22Rv1 (cell line): Measurements from ENCODE around the gene CD86.

Source experiments
- H3K27ac ChIP-seq: fragments of 450-650 bp; 2 replicates; pipeline ENCODE4 v1.5.1; 2017
- ZFX ChIP-seq: fragments of 450-650 bp; IDR thresholded peaks from 2 replicates; pipeline ENCODE4 v1.6.1; 2017; ENCODE audit warnings: antibody characterized with exemption, borderline replicate concordance
- TF ChIP-seq, protein P1 (sequence below): fragments of 450-650 bp; IDR thresholded peaks from 2 replicates; pipeline ENCODE4 v1.5.1; 2017; ENCODE audit warnings: mild to moderate bottlenecking

CD86 gene

DNA sequence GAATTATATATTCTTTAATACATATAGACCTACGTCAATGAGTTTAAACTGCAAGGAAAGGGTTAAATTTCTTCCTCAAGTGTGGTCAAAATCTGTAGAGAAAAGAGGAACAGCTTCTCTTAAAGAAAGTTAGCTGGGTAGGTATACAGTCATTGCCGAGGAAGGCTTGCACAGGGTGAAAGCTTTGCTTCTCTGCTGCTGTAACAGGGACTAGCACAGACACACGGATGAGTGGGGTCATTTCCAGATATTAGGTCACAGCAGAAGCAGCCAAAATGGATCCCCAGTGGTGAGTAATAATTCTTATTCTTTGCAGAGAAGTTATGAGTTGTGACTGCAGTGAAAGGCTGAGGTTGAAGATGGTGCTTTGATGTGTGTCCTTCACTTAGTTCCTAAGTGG, at the start of gene CD86:
Gene CD86 (plus strand): TSS at position 148 of the 400 bp plus-strand sequence. CDS start 128 bp downstream, at position 276.
- TF ChIP-seq, protein P1, sequence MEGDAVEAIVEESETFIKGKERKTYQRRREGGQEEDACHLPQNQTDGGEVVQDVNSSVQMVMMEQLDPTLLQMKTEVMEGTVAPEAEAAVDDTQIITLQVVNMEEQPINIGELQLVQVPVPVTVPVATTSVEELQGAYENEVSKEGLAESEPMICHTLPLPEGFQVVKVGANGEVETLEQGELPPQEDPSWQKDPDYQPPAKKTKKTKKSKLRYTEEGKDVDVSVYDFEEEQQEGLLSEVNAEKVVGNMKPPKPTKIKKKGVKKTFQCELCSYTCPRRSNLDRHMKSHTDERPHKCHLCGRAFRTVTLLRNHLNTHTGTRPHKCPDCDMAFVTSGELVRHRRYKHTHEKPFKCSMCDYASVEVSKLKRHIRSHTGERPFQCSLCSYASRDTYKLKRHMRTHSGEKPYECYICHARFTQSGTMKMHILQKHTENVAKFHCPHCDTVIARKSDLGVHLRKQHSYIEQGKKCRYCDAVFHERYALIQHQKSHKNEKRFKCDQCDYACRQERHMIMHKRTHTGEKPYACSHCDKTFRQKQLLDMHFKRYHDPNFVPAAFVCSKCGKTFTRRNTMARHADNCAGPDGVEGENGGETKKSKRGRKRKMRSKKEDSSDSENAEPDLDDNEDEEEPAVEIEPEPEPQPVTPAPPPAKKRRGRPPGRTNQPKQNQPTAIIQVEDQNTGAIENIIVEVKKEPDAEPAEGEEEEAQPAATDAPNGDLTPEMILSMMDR: no peak
- no peak for TF ChIP-seq ZFX
- no peak within 1 kb of the TSS for H3K27ac ChIP-seq

DNA sequence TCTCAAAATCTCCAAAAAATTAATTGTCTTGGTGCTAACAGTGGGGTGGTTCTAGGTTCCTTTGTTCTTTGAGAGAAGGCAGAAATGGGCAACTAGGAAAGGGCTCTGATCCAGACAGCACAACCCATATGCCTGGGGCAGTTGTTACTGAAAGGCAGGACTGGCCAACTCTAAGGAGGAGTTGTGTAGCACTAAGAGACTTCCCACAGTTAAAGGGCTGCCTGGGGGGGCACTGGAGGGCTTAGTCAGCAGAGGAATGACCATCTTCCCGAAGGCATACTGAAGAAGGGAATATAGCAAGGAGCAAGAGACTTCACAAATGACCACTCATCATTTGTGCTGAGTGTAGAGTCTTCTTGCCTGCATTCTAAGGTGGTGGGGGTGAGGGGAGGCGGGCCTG, 48.9 kb upstream of the CD86 start:
- no peak for TF ChIP-seq ZFX
- TF ChIP-seq, protein P1: no peak
- H3K27ac ChIP-seq: no peak overlapping the region

DNA sequence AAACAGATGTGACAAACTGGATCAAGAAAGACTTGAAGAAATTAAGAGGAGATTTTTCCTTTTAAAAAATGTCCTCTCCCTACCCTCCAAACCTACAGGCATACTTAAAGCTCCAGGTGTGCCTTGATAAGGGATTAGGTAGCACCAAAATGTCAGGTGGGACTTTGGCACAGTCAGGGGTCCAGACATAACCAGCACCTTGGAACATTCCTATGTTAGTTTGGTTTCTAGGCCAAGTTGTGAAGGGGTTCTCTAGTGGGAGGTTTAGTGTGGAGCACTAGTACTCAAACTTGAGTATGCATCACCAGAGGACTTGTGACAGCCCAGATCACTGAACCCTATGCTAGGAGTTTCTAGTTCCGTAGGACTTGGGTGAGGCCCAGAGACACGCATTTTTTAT, 47.0 kb upstream of the CD86 start:
- TF ChIP-seq, protein P1: no peak
- TF ChIP-seq ZFX: no peak
- no peak overlapping the region for H3K27ac ChIP-seq

DNA sequence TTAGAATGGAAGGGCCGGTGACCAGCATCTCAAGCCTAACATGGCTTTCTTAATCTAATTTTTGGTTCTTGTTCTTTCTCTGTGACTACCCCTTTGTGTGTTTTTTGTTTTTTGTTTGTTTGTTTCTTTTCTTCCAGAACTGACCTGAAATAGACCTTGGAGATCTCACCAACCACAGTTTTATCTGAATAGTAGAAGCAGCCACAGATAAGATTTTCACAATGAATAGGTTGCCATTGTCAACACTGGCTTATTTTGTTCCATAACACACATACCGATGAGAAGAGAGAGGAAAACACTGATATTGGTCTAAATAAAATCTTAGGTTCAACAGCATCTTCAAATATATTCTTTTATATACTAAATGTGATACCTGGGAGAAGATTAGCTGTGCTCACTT, 44.7 kb upstream of the CD86 start:
- H3K27ac ChIP-seq: no peak overlapping the region
- TF ChIP-seq, protein P1: no peak
- no peak for TF ChIP-seq ZFX

GRCh38 chr3:122011396-122011795, 43.8 kb upstream of the CD86 start:
- no peak overlapping the region for H3K27ac ChIP-seq
- TF ChIP-seq, protein P1: no peak

DNA sequence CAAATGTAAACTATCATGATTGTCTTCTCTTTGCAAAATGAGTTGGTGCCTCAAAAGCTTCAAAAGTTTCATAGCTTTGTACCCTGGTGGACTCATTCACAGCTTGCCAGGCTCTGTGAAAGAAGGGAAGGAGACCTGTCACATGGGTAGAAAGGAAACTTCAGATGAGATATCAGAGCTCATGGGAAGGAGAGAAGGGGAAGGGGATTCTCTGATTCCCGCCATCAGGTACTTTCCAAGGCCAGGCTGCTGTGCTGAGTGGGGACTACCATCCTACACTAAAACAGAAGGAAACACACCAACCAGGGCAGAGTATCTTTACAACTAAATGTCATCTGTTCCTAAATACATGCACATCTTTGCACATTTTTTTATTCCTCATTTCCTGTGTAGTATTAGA, 42.3 kb upstream of the CD86 start:
- H3K27ac ChIP-seq: no peak overlapping the region
- TF ChIP-seq, protein P1: no peak
- no peak for TF ChIP-seq ZFX

DNA sequence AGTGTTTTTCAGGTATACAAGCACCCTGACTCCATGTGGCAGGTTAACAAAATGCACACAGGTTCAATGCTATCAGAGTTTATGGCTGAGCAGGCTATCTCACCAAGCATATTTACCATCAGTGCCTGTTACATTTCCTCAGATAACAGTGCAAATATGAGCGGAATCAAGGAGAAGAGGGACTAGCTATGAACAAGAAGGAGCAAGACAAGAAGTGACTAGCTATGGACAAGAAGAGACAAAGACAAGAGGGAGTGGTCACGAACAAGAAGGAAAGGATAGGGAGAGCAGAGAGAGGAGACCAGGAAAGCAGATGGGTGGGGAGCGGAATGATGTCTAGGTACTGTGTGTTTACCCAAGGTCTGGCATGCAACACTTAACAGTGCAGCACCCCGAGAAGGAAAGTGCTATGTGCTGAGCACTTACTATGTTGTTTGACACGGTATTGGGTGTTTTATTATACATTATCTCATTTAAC, 41.7 kb upstream of the CD86 start:
- no peak for TF ChIP-seq ZFX
- TF ChIP-seq, protein P1: no peak
- H3K27ac ChIP-seq: no peak overlapping the region
